GM21528 (cell line): ENCODE data around the gene LLCFC1.

Source experiments
- ATAC-seq: cut with Tn5 transposase; IDR thresholded peaks from one replicate; pipeline ENCODE4 v1.9.1; 2021; ENCODE audit warnings: mild to moderate bottlenecking, moderate library complexity; ENCODE audit not compliant: unreplicated experiment, low FRiP score

The LLCFC1 gene

GRCh38 chr7:142908921-142909890 is 30.1 kb upstream of the LLCFC1 start:
- no peak for ATAC-seq

DNA sequence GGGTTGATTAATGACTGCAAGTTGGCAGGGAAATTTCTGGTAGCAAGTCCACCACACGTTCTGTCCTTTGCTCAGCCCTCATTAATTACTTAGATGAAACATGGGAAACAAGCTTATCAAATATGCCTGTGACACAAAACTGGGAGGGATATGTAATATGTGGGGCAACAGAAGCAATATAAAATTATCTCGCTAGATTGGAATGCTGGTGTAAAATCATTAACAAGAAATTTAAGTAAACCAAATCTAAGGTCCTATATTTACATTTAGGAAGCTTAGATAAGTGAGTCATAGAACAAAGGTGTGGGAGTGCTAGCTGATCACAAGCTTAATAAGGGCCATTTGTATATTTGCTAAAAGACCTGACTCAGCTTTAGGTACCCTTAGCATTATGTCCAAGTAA is 29.3 kb upstream of the LLCFC1 start:
- no peak for ATAC-seq

DNA sequence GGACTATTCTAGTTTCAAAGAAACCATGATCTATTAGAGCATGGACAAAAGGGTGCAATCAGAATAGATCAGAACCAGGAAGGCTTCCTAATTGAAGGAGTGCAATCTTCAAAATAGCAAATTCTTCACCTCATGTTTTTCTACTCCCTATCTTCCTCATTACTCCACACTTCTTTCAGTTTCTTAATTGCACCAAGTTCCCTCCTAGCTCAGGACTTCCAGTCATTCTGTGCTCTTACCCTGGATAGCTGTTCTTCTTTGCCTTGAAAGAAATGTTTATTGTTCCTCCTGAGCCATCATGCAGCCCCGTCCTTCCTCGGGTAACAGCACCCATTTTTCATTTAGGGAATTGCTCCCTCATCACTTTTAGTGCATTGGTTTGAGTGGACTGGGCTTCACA is 28.8 kb upstream of the LLCFC1 start:
- ATAC-seq: no peak

GRCh38 chr7:142913051-142913450 is 26.2 kb upstream of the LLCFC1 start:
- no peak for ATAC-seq

GRCh38 chr7:142913566-142913965 is 25.7 kb upstream of the LLCFC1 start:
- ATAC-seq: no peak

- no peak for ATAC-seq
Observed at GRCh38 chr7:142914121-142914520, 25.2 kb upstream of the LLCFC1 start.

DNA sequence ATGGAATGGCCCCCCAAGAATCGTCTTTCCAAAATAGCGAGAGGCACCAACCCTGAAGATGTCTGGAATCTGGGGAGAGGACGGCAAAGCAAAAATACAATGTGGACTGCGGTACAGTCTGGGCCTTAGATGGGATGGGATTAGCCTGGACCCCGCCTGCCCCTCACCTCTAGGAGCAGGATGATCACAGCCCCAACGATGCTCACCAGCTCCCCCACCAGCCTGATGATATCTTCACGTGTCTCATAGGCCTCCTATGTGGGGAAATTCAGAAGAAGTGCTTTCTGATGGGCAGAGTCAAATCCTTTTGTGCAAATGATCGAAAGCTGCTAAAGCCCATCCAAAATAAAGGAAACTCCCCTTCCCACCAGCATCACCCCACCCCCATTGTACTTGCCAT is 24.0 kb upstream of the LLCFC1 start:
- ATAC-seq: no peak

- ATAC-seq: no peak
Observed at GRCh38 chr7:142916508-142916907, 22.8 kb upstream of the LLCFC1 start.

- ATAC-seq: no peak
Observed at GRCh38 chr7:142917447-142917846, 21.8 kb upstream of the LLCFC1 start.

GRCh38 chr7:142918901-142919300 is 20.4 kb upstream of the LLCFC1 start:
- ATAC-seq: no peak

GRCh38 chr7:142919656-142920055 is 19.6 kb upstream of the LLCFC1 start:
- no peak for ATAC-seq

- no peak for ATAC-seq
Observed at GRCh38 chr7:142923391-142923790, 15.9 kb upstream of the LLCFC1 start.

GRCh38 chr7:142925413-142925812 is 13.9 kb upstream of the LLCFC1 start:
- ATAC-seq: no peak

GRCh38 chr7:142927085-142927745 is 12.1 kb upstream of the LLCFC1 start:
- ATAC-seq: no peak

DNA sequence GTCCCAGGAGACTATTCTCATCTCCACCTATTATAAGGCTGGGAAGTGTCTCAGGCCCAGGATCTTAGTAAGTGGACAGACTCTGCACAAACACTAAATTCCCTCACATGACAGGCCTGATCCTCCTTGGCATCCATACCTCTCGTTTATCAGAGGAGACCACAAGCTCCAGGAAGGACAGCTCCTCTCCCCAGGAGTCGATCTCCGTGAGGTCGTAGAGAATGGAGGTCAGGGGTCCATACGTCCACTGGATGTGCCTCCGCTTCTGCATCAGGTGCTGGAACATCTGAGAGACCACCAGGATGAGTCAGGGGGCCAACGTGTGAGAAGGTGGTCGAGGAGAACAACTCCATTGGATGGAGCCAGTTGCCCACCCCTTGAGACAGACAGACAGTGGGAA is 11.3 kb upstream of the LLCFC1 start:
- no peak for ATAC-seq

DNA sequence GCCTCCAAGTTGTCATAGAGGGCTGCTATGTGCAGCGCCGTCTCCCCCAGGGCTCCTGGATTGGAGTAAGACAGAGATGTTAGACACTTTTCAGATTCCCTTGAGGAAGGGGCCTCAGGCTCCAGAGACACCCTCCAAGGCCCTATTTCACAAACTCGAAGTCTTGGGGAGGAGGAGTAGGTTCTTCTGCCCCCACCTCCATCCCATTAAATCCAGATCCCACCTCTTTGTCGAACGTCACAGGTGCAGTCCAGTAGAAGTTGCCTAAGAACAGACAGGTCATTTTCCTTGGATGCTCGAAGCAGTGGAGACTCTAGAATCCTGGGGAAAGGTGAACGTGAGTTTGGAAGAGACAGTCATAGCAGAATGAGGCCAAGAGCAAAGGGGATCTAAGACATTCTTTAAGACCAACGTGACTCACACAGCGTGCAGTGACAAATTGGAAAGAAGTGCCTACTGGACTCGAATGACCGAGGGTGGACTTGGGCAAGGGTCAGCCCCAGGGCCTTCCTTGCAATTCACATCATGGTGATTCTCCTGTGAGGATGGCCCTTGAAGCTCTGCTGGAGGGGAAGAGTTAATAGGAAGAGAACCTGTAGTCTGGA is 9.1 kb upstream of the LLCFC1 start:
- no peak for ATAC-seq

GRCh38 chr7:142932386-142933091 is 6.7 kb upstream of the LLCFC1 start:
- ATAC-seq: no peak

DNA sequence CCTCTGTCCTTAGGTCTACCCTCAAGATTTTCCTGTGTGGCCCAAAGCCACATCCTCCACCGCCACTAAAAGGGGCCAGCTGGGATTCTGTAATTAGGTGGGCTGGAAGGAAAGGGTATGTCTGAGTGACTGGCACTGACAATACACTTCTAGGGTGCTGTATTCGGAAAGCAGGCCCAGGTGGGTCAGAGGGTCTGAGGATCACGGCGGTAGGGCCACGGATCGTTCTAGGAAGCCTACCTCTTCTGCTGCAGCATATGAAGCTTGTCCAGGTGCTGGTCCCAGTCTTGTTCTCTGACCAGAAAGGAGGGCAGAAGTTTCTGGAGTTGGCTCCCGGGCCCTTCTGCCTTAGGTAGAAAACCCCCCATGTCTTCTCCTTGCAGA is 6.2 kb upstream of the LLCFC1 start:
- no peak for ATAC-seq

- ATAC-seq: no peak
Observed at GRCh38 chr7:142933624-142934023, 5.7 kb upstream of the LLCFC1 start, which contains the start of gene TRPV5. Gene TRPV5 (minus strand): TSS chr7:142933746. CDS start chr7:142933459, 287 bp downstream.

GRCh38 chr7:142934056-142934455 is 5.2 kb upstream of the LLCFC1 start:
- ATAC-seq: no peak
